Calu3 (cell line): ENCODE data around the gene KIF26B. TPM values are rescaled to one million over a fixed set of nuclear protein-coding genes. Genes with fewer than 3 reads are reported as not detected.

Source experiments
- BruUV-seq: library from RNA; stranded (reverse); fragments of 400-500 nt; replicated peaks from 2 replicates; lab custom pipeline; 2021; lab: Mats Ljungman, UMichigan
- CTCF ChIA-PET: fragments of 300-600 bp; sonication (Branson Sonifier 250); formaldehyde crosslinking; loops from one replicate; lab custom pipeline; 2022; ENCODE audit warnings: antibody characterized with exemption; lab: Charles Lee
- DNase-seq: peaks from one replicate; pipeline ENCODE4 v3.0.0; 2022
- H3K27ac Mint-ChIP-seq: one replicate; pipeline ENCODE4 v1.8.0; 2022; ENCODE audit warnings: mixed read lengths; ENCODE audit not compliant: unreplicated experiment
- H3K27me3 Mint-ChIP-seq: one replicate; pipeline ENCODE4 v1.8.0; 2022; ENCODE audit warnings: mixed read lengths; ENCODE audit not compliant: unreplicated experiment
- H3K36me3 Mint-ChIP-seq: one replicate; pipeline ENCODE4 v1.8.0; 2022; ENCODE audit warnings: mild to moderate bottlenecking, moderate library complexity, mixed read lengths; ENCODE audit not compliant: insufficient read depth, unreplicated experiment
- H3K4me1 Mint-ChIP-seq: one replicate; pipeline ENCODE4 v1.8.0; 2022; ENCODE audit warnings: mild to moderate bottlenecking, low read depth, mixed read lengths; ENCODE audit not compliant: unreplicated experiment
- H3K4me3 Mint-ChIP-seq: one replicate; pipeline ENCODE4 v1.8.0; 2022; ENCODE audit warnings: mild to moderate bottlenecking, low read depth, moderate library complexity, mixed read lengths; ENCODE audit not compliant: unreplicated experiment
- H3K9me3 Mint-ChIP-seq: one replicate; pipeline ENCODE4 v1.8.0; 2022; ENCODE audit warnings: low read depth, mixed read lengths; ENCODE audit not compliant: unreplicated experiment
- intact Hi-C: fragments of 100-400 bp; cut with micrococcal nuclease; formaldehyde crosslinking; loops from one replicate; pipeline ENCODE4 v1.10.0; 2022; ENCODE audit not compliant: unreplicated experiment
- total RNA-seq: library from RNA; stranded (reverse); gene quantifications from 2 replicates; pipeline ENCODE4 v1.2.3, GENCODE V29; 2022
- TF ChIP-seq, protein P1 (sequence below): fragments of 200-600 bp; IDR thresholded peaks from one replicate; pipeline ENCODE4 v1.8.0; 2022; ENCODE audit warnings: antibody characterized with exemption; ENCODE audit not compliant: unreplicated experiment

The KIF26B gene
- total RNA-seq, 1 experiment from 2014 or later, result 1.1 TPM

DNA sequence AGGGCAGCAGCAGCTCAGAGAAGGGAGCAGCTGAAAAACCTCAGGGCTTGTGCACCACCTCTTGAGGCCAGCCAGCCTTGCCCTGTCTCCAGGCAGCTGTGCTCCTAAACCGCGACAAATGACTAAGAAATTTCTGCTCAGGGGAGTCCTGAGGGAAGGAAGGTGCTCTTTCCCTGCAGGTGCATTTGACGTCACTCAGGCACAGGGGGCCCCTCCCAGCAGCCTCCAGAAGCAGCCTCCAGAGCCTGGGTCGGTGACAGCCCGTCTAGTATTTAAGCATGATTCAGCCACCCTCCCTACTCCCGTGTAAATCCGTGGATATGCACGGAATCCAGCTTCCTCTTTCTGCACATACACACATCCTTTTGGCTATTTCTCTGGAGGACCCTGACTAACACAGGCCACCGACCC is 560.5 kb downstream of the KIF26B start:
- no peaks in the 10 kb centered on the region for H3K4me1 Mint-ChIP-seq
- no peak overlapping the region for H3K4me3 Mint-ChIP-seq
- CTCF ChIA-PET, result interaction anchor here (0.7 kb wide), 1 partner anchor 47 kb away, joined by 3 read pairs; no protein-coding TSS in a partner anchor
- intact Hi-C loops, result loop anchor here (5.0 kb wide), 1 partner anchor 142 kb away; no protein-coding TSS in a partner anchor
- no TSS peak for BruUV-seq
- no peaks in the 10 kb centered on the region for H3K36me3 Mint-ChIP-seq
- TF ChIP-seq, protein P1, sequence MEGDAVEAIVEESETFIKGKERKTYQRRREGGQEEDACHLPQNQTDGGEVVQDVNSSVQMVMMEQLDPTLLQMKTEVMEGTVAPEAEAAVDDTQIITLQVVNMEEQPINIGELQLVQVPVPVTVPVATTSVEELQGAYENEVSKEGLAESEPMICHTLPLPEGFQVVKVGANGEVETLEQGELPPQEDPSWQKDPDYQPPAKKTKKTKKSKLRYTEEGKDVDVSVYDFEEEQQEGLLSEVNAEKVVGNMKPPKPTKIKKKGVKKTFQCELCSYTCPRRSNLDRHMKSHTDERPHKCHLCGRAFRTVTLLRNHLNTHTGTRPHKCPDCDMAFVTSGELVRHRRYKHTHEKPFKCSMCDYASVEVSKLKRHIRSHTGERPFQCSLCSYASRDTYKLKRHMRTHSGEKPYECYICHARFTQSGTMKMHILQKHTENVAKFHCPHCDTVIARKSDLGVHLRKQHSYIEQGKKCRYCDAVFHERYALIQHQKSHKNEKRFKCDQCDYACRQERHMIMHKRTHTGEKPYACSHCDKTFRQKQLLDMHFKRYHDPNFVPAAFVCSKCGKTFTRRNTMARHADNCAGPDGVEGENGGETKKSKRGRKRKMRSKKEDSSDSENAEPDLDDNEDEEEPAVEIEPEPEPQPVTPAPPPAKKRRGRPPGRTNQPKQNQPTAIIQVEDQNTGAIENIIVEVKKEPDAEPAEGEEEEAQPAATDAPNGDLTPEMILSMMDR, result no peak
- H3K27ac Mint-ChIP-seq, result no peak overlapping the region
- no peaks in the 10 kb centered on the region for H3K27me3 Mint-ChIP-seq
- peak; percentile 46 for DNase-seq
- peaks cover 2% of the 10 kb centered on the region for H3K9me3 Mint-ChIP-seq

DNA sequence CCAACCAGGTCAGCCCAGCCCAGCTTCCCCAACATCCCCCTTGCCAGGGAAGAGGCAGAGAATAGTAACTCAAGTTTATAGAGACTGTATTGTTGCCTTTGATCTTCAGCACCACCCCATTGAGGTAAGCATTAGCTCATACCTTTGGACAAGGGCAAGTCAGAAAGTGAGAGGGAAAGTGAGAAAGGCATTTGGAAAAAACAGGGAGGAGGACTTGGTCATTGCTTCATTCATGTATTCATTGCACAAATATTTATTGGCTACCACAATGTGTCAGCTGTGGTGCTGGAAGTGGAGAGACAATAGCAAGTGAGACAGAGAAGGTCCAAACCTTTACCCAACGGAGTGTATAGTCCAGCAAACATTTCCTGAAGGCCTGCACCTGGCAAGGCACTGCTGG is 561.2 kb downstream of the KIF26B start:
- H3K36me3 Mint-ChIP-seq, result no peaks in the 10 kb centered on the region
- no TSS peak for BruUV-seq
- no peaks in the 10 kb centered on the region for H3K4me1 Mint-ChIP-seq
- H3K27me3 Mint-ChIP-seq, result no peaks in the 10 kb centered on the region
- intact Hi-C loops, result loop anchor here (5.0 kb wide), 1 partner anchor 141 kb away; no protein-coding TSS in a partner anchor
- H3K27ac Mint-ChIP-seq, result no peak overlapping the region
- peak; percentile 14 for DNase-seq
- peaks cover 2% of the 10 kb centered on the region for H3K9me3 Mint-ChIP-seq
- CTCF ChIA-PET, result interaction anchor here (0.6 kb wide), 1 partner anchor 1119 kb away, joined by 3 read pairs; no protein-coding TSS in a partner anchor
- TF ChIP-seq, protein P1, result no peak
- no peak overlapping the region for H3K4me3 Mint-ChIP-seq

- CTCF ChIA-PET, result interaction anchor here (0.6 kb wide), 1 partner anchor 1119 kb away, joined by 3 read pairs; no protein-coding TSS in a partner anchor
- TF ChIP-seq, protein P1, result no peak
- H3K27ac Mint-ChIP-seq, result no peak overlapping the region
- H3K36me3 Mint-ChIP-seq, result no peaks in the 10 kb centered on the region
- H3K27me3 Mint-ChIP-seq, result no peaks in the 10 kb centered on the region
- H3K4me3 Mint-ChIP-seq, result no peak overlapping the region
- BruUV-seq, result no TSS peak
- peaks cover 2% of the 10 kb centered on the region for H3K9me3 Mint-ChIP-seq
- DNase-seq, result no peak
- no peaks in the 10 kb centered on the region for H3K4me1 Mint-ChIP-seq
- intact Hi-C loops, result loop anchor here (5.0 kb wide), 1 partner anchor 141 kb away; no protein-coding TSS in a partner anchor
These were observed 561.8 kb downstream of the KIF26B start for GRCh38 chr1:245716561-245716960.

- no TSS peak for BruUV-seq
- Mint-ChIP-seq H3K4me1 (no peaks in the 10 kb centered on the region), H3K9me3 (peaks cover 2% of the 10 kb centered on the region), H3K27ac (no peak overlapping the region), H3K36me3 (no peaks in the 10 kb centered on the region), H3K27me3 (no peaks in the 10 kb centered on the region), H3K4me3 (no peak overlapping the region)
- CTCF ChIA-PET, result no interaction called here
- TF ChIP-seq, protein P1, result no peak
- DNase-seq, result no peak
- intact Hi-C loops, result loop anchor here (5.0 kb wide), 1 partner anchor 140 kb away; no protein-coding TSS in a partner anchor
These were observed 562.8 kb downstream of the KIF26B start for GRCh38 chr1:245717611-245718010.
